Trophoblast cell (in vitro differentiated cells and primary cell): ENCODE results near the gene PMM1.
"Not testable (repeated sequence)": the region's sequence is repeated elsewhere in the genome, so short reads cannot be mapped to it uniquely, and the experiment has no call there.

Source experiments
- DNase-seq, 2 donors: peaks; one replicate each; pipeline ENCODE4 v3.0.0-alpha.2; 2016
- H2AFZ ChIP-seq: 2 replicates; pipeline ENCODE4 v1.6.1; 2013; ENCODE audit warnings: low read length, moderate library complexity, mild to moderate bottlenecking; ENCODE audit not compliant: insufficient read depth, poor library complexity
- H2AK5ac ChIP-seq: 2 replicates; pipeline ENCODE4 v1.6.1; 2013; ENCODE audit warnings: mild to moderate bottlenecking, low read length
- H2BK120ac ChIP-seq: 2 replicates; pipeline ENCODE4 v1.6.1; 2013; ENCODE audit warnings: low read length, mild to moderate bottlenecking, moderate library complexity; ENCODE audit not compliant: insufficient read depth, poor library complexity
- H2BK12ac ChIP-seq: 2 replicates; pipeline ENCODE4 v1.6.1; 2013; ENCODE audit warnings: mild to moderate bottlenecking, low read length, moderate library complexity
- H2BK5ac ChIP-seq: 2 replicates; pipeline ENCODE4 v1.6.1; 2013; ENCODE audit warnings: low read length, low read depth, moderate library complexity, mild to moderate bottlenecking; ENCODE audit not compliant: poor library complexity
- H3K14ac ChIP-seq: 2 replicates; pipeline ENCODE4 v1.6.1; 2013; ENCODE audit warnings: mild to moderate bottlenecking, low read length
- H3K18ac ChIP-seq: 2 replicates; pipeline ENCODE4 v1.6.1; 2013; ENCODE audit warnings: mild to moderate bottlenecking, low read length
- H3K23ac ChIP-seq: 2 replicates; pipeline ENCODE4 v1.6.1; 2013; ENCODE audit warnings: low read length
- H3K27ac ChIP-seq: 2 replicates; pipeline ENCODE4 v1.5.1; 2013; ENCODE audit warnings: low read depth, mild to moderate bottlenecking, inconsistent platforms, low read length, moderate library complexity
- H3K27me3 ChIP-seq: 2 replicates; pipeline ENCODE4 v1.6.1; 2013; ENCODE audit warnings: inconsistent platforms, mild to moderate bottlenecking, low read length, moderate library complexity; ENCODE audit not compliant: insufficient read depth
- H3K36me3 ChIP-seq, 2 experiments: 1 replicate in 1 of 2; 2 replicates in 1 of 2; pipeline ENCODE4 v1.6.1; 2013; ENCODE audit warnings: low read length in 2 of 2, mild to moderate bottlenecking in 2 of 2, moderate library complexity in 1 of 2; ENCODE audit not compliant: insufficient read depth in 2 of 2, control insufficient read depth in 1 of 2
- H3K4ac ChIP-seq: 2 replicates; pipeline ENCODE4 v1.6.1; 2013; ENCODE audit warnings: low read depth, mild to moderate bottlenecking, low read length, moderate library complexity
- H3K4me1 ChIP-seq, 2 experiments: 1 replicate in 1 of 2; 2 replicates in 1 of 2; pipeline ENCODE4 v1.6.1; 2013; ENCODE audit warnings: low read length in 2 of 2, mild to moderate bottlenecking in 2 of 2, moderate library complexity in 1 of 2; ENCODE audit not compliant: insufficient read depth in 2 of 2, control insufficient read depth in 1 of 2
- H3K4me2 ChIP-seq: 2 replicates; pipeline ENCODE4 v1.6.1; 2013; ENCODE audit warnings: inconsistent platforms, mild to moderate bottlenecking, low read length, moderate library complexity
- H3K4me3 ChIP-seq: 2 replicates; pipeline ENCODE4 v1.5.1; 2013; ENCODE audit warnings: mild to moderate bottlenecking, low read depth, low read length, inconsistent platforms
- H3K79me1 ChIP-seq: one replicate; pipeline ENCODE4 v1.6.1; 2013; ENCODE audit warnings: low read length
- H3K79me2 ChIP-seq: 2 replicates; pipeline ENCODE4 v1.6.1; 2013; ENCODE audit warnings: low read length, mild to moderate bottlenecking; ENCODE audit not compliant: control insufficient read depth, insufficient read depth, poor library complexity
- H3K9ac ChIP-seq: 2 replicates; pipeline ENCODE4 v1.6.1; 2013; ENCODE audit warnings: mild to moderate bottlenecking, low read length
- H3K9me3 ChIP-seq: 2 replicates; pipeline ENCODE4 v1.6.1; 2013; ENCODE audit warnings: low read depth, mild to moderate bottlenecking, control low read depth, inconsistent platforms, low read length; ENCODE audit not compliant: insufficient read depth
- H4K12ac ChIP-seq: 2 replicates; pipeline ENCODE4 v1.6.1; 2013; ENCODE audit warnings: low read depth, mild to moderate bottlenecking, low read length, moderate library complexity
- H4K8ac ChIP-seq: 2 replicates; pipeline ENCODE4 v1.6.1; 2013; ENCODE audit warnings: low read depth, mild to moderate bottlenecking, low read length, moderate library complexity
- H4K91ac ChIP-seq: one replicate; pipeline ENCODE4 v1.6.1; 2013; ENCODE audit warnings: low read depth, mild to moderate bottlenecking, low read length, moderate library complexity
- WGBS: extraction: QIAGEN DNeasy Blood & Tissue Kit; methylation state at CpG from one replicate; pipeline ENCODE4 v1.1.7; 2013; ENCODE audit warnings: missing lambda C conversion rate; ENCODE audit not compliant: insufficient read length, insufficient coverage; ENCODE audit errors: extremely low coverage; 5-methylcytosine and 5-hydroxymethylcytosine counted together

The PMM1 gene

GRCh38 chr22:41572305-41572704 is 17.3 kb downstream of the PMM1 start:
- DNase-seq, H3K4ac ChIP-seq, H3K27ac ChIP-seq, H3K9me3 ChIP-seq, H3K27me3 ChIP-seq, H4K8ac ChIP-seq, H4K12ac ChIP-seq, H2AK5ac ChIP-seq, H3K79me2 ChIP-seq, H4K91ac ChIP-seq, H3K4me1 ChIP-seq, H3K79me1 ChIP-seq, H2AFZ ChIP-seq, H3K4me3 ChIP-seq, H3K14ac ChIP-seq, H2BK12ac ChIP-seq, H3K18ac ChIP-seq, H2BK5ac ChIP-seq, H2BK120ac ChIP-seq, H3K4me2 ChIP-seq, H3K23ac ChIP-seq, H3K9ac ChIP-seq: not testable (repeated sequence)
- WGBS = 100% methylated on average over 1 of the region's 3 CpGs
- H3K36me3 ChIP-seq = peaks cover 19 to 22% of the 10 kb centered on the region in 2 experiments

DNA sequence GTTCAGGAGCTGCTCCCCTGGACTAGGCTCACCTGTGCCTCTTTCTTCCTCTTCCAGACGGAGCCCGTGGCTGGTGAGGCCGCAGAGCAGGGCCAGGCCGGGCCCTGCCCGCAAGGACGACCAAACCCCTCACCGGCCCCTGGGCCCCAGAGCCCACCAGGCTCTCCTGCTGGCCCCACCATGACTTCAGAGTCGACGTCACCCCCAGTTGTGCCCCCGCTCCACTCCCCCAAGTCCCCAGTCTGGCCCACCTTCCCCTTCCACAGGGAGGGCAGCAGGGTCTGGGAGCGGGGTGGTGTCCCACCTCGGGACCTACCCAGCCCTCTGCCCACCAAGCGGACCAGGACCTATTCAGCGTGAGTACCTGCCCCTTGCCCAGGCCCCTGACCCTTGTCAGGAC is 17.9 kb downstream of the PMM1 start:
- no peak overlapping the region for H3K18ac ChIP-seq
- no peak overlapping the region for H3K4me2 ChIP-seq
- H2AFZ ChIP-seq = no peak overlapping the region
- no peak overlapping the region for H4K12ac ChIP-seq
- WGBS = no CpG with 5 or more reads among the region's 14 CpGs
- H3K14ac ChIP-seq = no peak overlapping the region
- no peak overlapping the region for H2BK120ac ChIP-seq
- no peaks in the 10 kb centered on the region for H3K4me1 ChIP-seq
- H3K79me1 ChIP-seq = no peaks in the 10 kb centered on the region
- H3K23ac ChIP-seq = no peak overlapping the region
- no peaks in the 10 kb centered on the region for H3K9me3 ChIP-seq
- H2AK5ac ChIP-seq = no peak overlapping the region
- no peak overlapping the region for H3K4ac ChIP-seq
- no peak overlapping the region for H2BK12ac ChIP-seq
- DNase-seq = no peak
- H3K4me3 ChIP-seq = no peak overlapping the region
- H3K79me2 ChIP-seq = no peaks in the 10 kb centered on the region
- H3K9ac ChIP-seq = no peak overlapping the region
- peaks cover 14 to 18% of the 10 kb centered on the region in 2 experiments for H3K36me3 ChIP-seq
- H3K27ac ChIP-seq = no peak overlapping the region
- no peaks in the 10 kb centered on the region for H3K27me3 ChIP-seq
- H2BK5ac ChIP-seq = no peak overlapping the region
- no peak overlapping the region for H4K8ac ChIP-seq
- no peak overlapping the region for H4K91ac ChIP-seq

- H3K79me1 ChIP-seq = no peaks in the 10 kb centered on the region
- H3K27ac ChIP-seq = no peak overlapping the region
- no peak for DNase-seq
These were observed 19.4 kb downstream of the PMM1 start for GRCh38 chr22:41570221-41570620.

DNA sequence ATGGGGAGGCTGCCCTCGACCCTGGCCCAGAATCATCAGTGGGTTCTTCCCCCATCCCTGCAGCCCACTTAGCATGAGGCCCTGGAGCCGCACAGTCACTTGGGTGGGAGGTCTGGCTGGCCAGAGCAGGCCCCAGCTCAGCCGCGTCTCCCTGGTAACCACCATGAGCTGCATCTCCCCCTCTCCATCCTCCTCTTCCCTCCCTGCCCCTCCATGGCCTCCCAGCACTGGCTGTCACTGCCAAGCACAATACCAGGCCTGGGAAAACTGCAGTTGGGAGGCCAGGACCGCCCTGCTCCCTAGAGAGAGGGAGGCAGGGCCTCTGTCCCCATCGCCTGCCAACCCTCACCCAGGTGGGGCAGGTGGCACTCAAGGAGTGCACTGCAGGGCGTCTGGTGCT is 20.8 kb downstream of the PMM1 start:
- H2BK5ac ChIP-seq = no peak overlapping the region

More at GRCh38 chr22:41570221-41570620, 19.4 kb downstream of the PMM1 start:
- no peak overlapping the region for H3K18ac ChIP-seq
- no peaks in the 10 kb centered on the region for H3K9me3 ChIP-seq
- no peaks in the 10 kb centered on the region for H3K79me2 ChIP-seq
- H3K4me1 ChIP-seq = peaks cover 0 to 6% of the 10 kb centered on the region in 2 experiments
- no peak overlapping the region for H2BK120ac ChIP-seq
- H4K12ac ChIP-seq = no peak overlapping the region
- H3K14ac ChIP-seq = no peak overlapping the region
- no peak overlapping the region for H3K23ac ChIP-seq
- no peak overlapping the region for H2BK5ac ChIP-seq
- peaks cover under 1 to 7% of the 10 kb centered on the region in 2 experiments for H3K36me3 ChIP-seq
- H4K8ac ChIP-seq = no peak overlapping the region
- H3K4me2 ChIP-seq = no peak overlapping the region
- H2AFZ ChIP-seq = no peak overlapping the region
- H3K27me3 ChIP-seq = no peaks in the 10 kb centered on the region
- WGBS = no CpG with 5 or more reads among the region's 3 CpGs
- H3K4ac ChIP-seq = no peak overlapping the region
- H3K4me3 ChIP-seq = no peak overlapping the region
- H4K91ac ChIP-seq = no peak overlapping the region
- H2BK12ac ChIP-seq = no peak overlapping the region
- H3K9ac ChIP-seq = no peak overlapping the region
- H2AK5ac ChIP-seq = no peak overlapping the region

More for the DNA sequence above, 20.8 kb downstream of the PMM1 start:
- Histone ChIP-seq H4K8ac (no peak overlapping the region), H3K36me3 (no peaks in the 10 kb centered on the region), H3K18ac (no peak overlapping the region), H3K9me3 (no peaks in the 10 kb centered on the region), H3K23ac (no peak overlapping the region), H4K12ac (no peak overlapping the region), H3K14ac (no peak overlapping the region), H3K79me2 (no peaks in the 10 kb centered on the region), H3K9ac (no peak overlapping the region), H3K4me1 (peaks cover 0 to 6% of the 10 kb centered on the region in 2 experiments), H3K4me2 (no peak overlapping the region), H3K27me3 (no peaks in the 10 kb centered on the region), H2BK12ac (no peak overlapping the region), H3K27ac (no peak overlapping the region), H3K4ac (no peak overlapping the region), H2BK120ac (no peak overlapping the region), H3K79me1 (no peaks in the 10 kb centered on the region), H2AFZ (no peak overlapping the region), H2AK5ac (no peak overlapping the region), H3K4me3 (no peak overlapping the region), H4K91ac (no peak overlapping the region)
- no peak for DNase-seq
- no CpG with 5 or more reads among the region's 7 CpGs for WGBS
